ENCODE results near the gene NOTUM. TPM values are rescaled to one million over a fixed set of nuclear protein-coding genes. Genes with fewer than 3 reads are reported as not detected.

NOTUM gene
- total and polyA plus RNA-seq, 10 of the 15 experiments (the other 5 are each of a cell fraction or from before 2014, with no cell fraction given): 0.04 to 0.13 TPM; not detected in 8

DNA sequence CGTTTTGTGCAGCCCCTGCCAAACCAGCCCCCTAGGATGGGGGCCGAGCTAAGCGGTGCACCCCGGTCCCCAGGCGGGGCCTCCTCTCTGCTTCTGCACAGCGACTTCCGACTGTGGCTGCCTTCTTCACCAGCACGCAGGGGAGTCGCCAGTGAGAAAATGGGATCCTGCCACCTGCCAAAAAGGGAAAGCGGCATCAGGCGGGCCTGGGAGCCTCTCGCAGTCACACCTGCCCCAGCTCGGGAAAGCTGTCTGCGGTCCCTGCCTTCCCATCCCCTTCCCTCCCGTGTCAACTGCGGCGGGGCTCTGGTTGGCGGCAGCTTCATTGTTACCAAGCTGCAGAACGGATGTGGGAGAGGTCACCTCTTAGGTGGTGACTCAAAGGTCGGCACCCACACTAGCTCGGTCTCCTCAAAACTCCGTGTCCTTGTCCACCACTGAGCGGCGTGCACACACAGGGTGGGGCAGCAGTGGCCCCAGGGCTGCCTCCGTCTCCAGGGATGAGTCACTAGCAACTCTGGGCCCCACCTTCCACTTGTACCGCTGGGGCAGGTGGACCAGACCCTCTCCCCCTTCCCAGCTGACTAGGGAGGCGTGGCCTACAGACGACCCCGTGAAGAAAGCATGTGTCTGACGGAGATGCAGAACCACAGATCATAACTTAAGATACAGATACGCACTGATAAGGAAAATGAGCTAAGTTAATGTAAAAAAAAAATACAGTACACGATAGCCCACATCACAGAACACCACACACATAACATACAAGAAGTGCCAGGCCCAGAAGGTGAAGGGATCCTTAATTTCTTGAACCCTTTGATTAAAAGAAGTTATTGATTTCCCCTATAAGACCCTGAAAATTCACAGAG, 48.3 kb downstream of the NOTUM start:
- ChIA-PET CTCF (interaction anchor here (1.5 kb wide), 1 partner anchor 12 kb away, joined by 4 read pairs; no protein-coding TSS in a partner anchor), RAD21 (ENCODE audit: unreplicated experiment) (no interaction called here), POLR2A (interaction anchor here (0.5 kb wide), 1 partner anchor 617 kb away, joined by 5 read pairs; the partner anchor contains the start of gene SLC38A10), SMC1A (ENCODE audit: uncharacterized antibody, unreplicated experiment) (interaction anchor here (1.0 to 1.1 kb wide), 2 partner anchors 15 to 43 kb away, joined by 3 read pairs; partner anchors contain the start of gene MAFG)
- Histone ChIP-seq H3K79me2 (ENCODE audit: control insufficient read depth, insufficient read depth, low read length) (peaks cover 34% of the 10 kb centered on the region), H3K9ac (ENCODE audit: control insufficient read depth, insufficient read depth, low read length) (no peak overlapping the region), H4K20me1 (ENCODE audit: control insufficient read depth, insufficient read depth) (no peaks in the 10 kb centered on the region), H3K27ac (ENCODE audit: control insufficient read depth, insufficient read depth) (no peak overlapping the region), H3K4me1 (ENCODE audit: control insufficient read depth, insufficient read depth, low read length) (peaks cover 11% of the 10 kb centered on the region), H3K4me3 (no peak overlapping the region), H3K4me2 (ENCODE audit: control insufficient read depth, insufficient read depth) (no peak overlapping the region), H3K27me3 (replicated peaks in 1 of 2; ENCODE audit: control insufficient read depth in 2 of 2, insufficient read depth in 2 of 2, low read length in 1 of 2) (no peaks in the 10 kb centered on the region), H3K9me3 (replicated peaks; ENCODE audit: control insufficient read depth, insufficient read depth, low read length) (no peaks in the 10 kb centered on the region), H2AFZ (ENCODE audit: control insufficient read depth, low read depth, low read length) (no peak overlapping the region), H3K36me3 (ENCODE audit: control insufficient read depth in 2 of 2, insufficient read depth in 2 of 2, low read length in 1 of 2) (peaks cover 11 to 28% of the 10 kb centered on the region in 2 experiments)
- no TSS peak for BruUV-seq (replicated peaks)
- in situ Hi-C loops (cut with MboI) (no loop called here), intact Hi-C loops (cut with micrococcal nuclease; ENCODE audit: unreplicated experiment) (no loop called here)
- no peak for TF ChIP-seq CBX3 (IDR thresholded peaks at IDR 0.05; ENCODE audit: borderline replicate concordance, low read depth)
- TF ChIP-seq MTA3 (IDR thresholded peaks at IDR 0.05; ENCODE audit: borderline replicate concordance, low read length): no peak
- TF ChIP-seq EZH2 (IDR thresholded peaks at IDR 0.05; ENCODE audit: borderline replicate concordance, control insufficient read depth, low read depth, low read length): no peak
- TF ChIP-seq TAF1 (IDR thresholded peaks at IDR 0.05; ENCODE audit: borderline replicate concordance, low read depth, low read length): no peak
- no peak for TF ChIP-seq NFIC (IDR thresholded peaks at IDR 0.05; ENCODE audit: low read depth, low read length)
- 93% methylated on average over 28 of the region's 32 CpGs for WGBS (ENCODE audit: insufficient coverage, insufficient replicate concordance, low lambda C conversion rate, missing lambda C conversion rate)
- ATAC-seq (no peak), DNase-seq (ENCODE audit: low read depth, low spot score) (no peak), FAIRE-seq (no peak)

DNA sequence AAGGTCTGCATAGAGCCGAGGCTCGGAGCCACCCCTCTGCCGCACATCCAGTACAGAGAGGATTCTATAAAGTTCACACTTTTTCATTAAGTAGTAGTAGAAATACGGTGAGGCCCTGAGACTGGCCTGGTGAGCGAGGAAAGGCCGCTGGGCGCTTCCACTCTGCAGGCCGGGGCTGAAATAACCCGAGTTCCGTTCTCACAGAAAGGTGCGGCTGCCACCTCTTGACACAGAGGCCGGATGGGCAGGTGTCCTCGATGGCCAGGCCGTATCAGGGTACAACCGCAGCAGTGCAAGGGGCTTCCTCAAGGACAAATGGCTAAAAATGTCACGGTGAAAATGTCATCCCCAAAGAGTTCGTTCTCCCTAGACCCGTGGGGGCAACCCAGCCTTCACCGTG, 49.0 kb downstream of the NOTUM start:
- no peak for FAIRE-seq
- no TSS peak for BruUV-seq (replicated peaks)
- H3K9ac ChIP-seq (ENCODE audit: control insufficient read depth, insufficient read depth, low read length): no peak overlapping the region
- ChIA-PET CTCF (no interaction called here), RAD21 (ENCODE audit: unreplicated experiment) (no interaction called here), POLR2A (interaction anchor here (2.4 kb wide), 1 partner anchor 18 kb away, joined by 13 read pairs; no protein-coding TSS in a partner anchor), SMC1A (ENCODE audit: uncharacterized antibody, unreplicated experiment) (interaction anchor here (1.1 kb wide), 1 partner anchor 16 kb away, joined by 3 read pairs; the partner anchor contains the start of gene MAFG)
- no peaks in the 10 kb centered on the region for H4K20me1 ChIP-seq (ENCODE audit: control insufficient read depth, insufficient read depth)
- no peak overlapping the region for H3K4me3 ChIP-seq
- H3K27me3 ChIP-seq (replicated peaks in 1 of 2; ENCODE audit: control insufficient read depth in 2 of 2, insufficient read depth in 2 of 2, low read length in 1 of 2): no peaks in the 10 kb centered on the region
- ATAC-seq: no peak
- no peak overlapping the region for H3K4me2 ChIP-seq (ENCODE audit: control insufficient read depth, insufficient read depth)
- no peak overlapping the region for H2AFZ ChIP-seq (ENCODE audit: control insufficient read depth, low read depth, low read length)
- no peak for DNase-seq (ENCODE audit: low read depth, low spot score)
- no peaks in the 10 kb centered on the region for H3K9me3 ChIP-seq (replicated peaks; ENCODE audit: control insufficient read depth, insufficient read depth, low read length)
- in situ Hi-C loops (cut with MboI): no loop called here
- intact Hi-C loops (cut with micrococcal nuclease; ENCODE audit: unreplicated experiment): no loop called here
- H3K79me2 ChIP-seq (ENCODE audit: control insufficient read depth, insufficient read depth, low read length): peaks cover 27% of the 10 kb centered on the region
- 85% methylated on average over 19 of the region's 19 CpGs for WGBS (ENCODE audit: insufficient coverage, insufficient replicate concordance, low lambda C conversion rate, missing lambda C conversion rate)
- no peak overlapping the region for H3K27ac ChIP-seq (ENCODE audit: control insufficient read depth, insufficient read depth)
- H3K36me3 ChIP-seq (ENCODE audit: control insufficient read depth in 2 of 2, insufficient read depth in 2 of 2, low read length in 1 of 2): peaks cover 11 to 31% of the 10 kb centered on the region in 2 experiments
- H3K4me1 ChIP-seq (ENCODE audit: control insufficient read depth, insufficient read depth, low read length): peaks cover 10% of the 10 kb centered on the region
- TF ChIP-seq FOXK2 (IDR thresholded peaks at IDR 0.05) (no peak), MYC (IDR thresholded peaks at IDR 0.05; ENCODE audit: insufficient read depth, insufficient read length, insufficient replicate concordance, low read length, severe bottlenecking) (no peak), BRCA1 (IDR thresholded peaks at IDR 0.05; ENCODE audit: low read depth, low read length) (no peak), SUPT20H (IDR thresholded peaks at IDR 0.05; ENCODE audit: borderline replicate concordance, control insufficient read depth, low read depth, low read length) (no peak), CBX3 (IDR thresholded peaks at IDR 0.05; ENCODE audit: borderline replicate concordance, low read depth) (no peak), HDAC6 (IDR thresholded peaks at IDR 0.05; ENCODE audit: unreplicated experiment) (no peak)
- TF ChIP-seq, protein P1, sequence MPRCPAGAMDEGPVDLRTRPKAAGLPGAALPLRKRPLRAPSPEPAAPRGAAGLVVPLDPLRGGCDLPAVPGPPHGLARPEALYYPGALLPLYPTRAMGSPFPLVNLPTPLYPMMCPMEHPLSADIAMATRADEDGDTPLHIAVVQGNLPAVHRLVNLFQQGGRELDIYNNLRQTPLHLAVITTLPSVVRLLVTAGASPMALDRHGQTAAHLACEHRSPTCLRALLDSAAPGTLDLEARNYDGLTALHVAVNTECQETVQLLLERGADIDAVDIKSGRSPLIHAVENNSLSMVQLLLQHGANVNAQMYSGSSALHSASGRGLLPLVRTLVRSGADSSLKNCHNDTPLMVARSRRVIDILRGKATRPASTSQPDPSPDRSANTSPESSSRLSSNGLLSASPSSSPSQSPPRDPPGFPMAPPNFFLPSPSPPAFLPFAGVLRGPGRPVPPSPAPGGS (IDR thresholded peaks at IDR 0.05; ENCODE audit: borderline replicate concordance, insufficient read depth, low read depth, low read length, poor library complexity, severe bottlenecking): no peak
